ENCODE measurements around the gene ADH4.

ADH4 gene

DNA sequence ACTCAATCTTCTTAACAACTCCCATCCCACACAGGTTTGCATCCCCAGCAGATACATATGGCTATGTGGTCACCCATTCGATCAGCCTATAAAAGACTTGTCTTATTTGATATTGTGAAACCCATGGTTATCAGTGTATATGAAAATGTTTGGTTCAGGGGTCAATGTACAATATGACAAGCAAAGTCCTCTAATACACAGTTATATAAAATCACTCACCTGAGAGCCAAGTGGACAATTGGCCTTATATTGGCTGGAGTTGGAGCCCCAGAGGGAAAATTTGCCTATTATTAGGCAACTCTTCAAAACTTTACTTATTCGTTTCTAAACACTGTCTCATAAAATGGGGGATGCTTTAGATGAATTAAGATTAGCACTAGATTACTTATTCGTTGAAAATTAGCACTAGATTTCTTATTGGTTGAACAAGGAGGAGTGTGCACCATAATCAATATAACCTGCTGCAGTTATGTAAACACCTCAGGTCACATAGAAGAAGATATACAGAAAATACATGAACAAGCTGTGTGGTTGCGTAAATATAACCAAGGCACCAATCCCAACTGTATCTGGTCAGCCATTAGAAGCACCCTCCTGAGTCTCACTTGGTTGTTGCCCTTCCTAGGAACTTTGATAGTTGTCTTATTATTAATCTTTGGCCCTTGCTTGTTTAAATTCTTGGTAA, 10.7 kb upstream of the ADH4 start:
- H3K4me3 ChIP-seq (ENCODE audit: low read depth, low read length), result no peak overlapping the region
- no peak for TF ChIP-seq CTCF (IDR thresholded peaks at IDR 0.05; ENCODE audit: borderline replicate concordance, insufficient read depth, low read depth, low read length)

- no peak overlapping the region for H3K4me3 ChIP-seq (ENCODE audit: low read depth, low read length)
Observed at GRCh38 chr4:99151995-99152394, 7.9 kb upstream of the ADH4 start.

GRCh38 chr4:99151452-99151851, 7.4 kb upstream of the ADH4 start:
- H3K4me3 ChIP-seq (ENCODE audit: low read depth, low read length), result no peak overlapping the region
- TF ChIP-seq CTCF (IDR thresholded peaks at IDR 0.05; ENCODE audit: borderline replicate concordance, insufficient read depth, low read depth, low read length), result no peak

More at GRCh38 chr4:99151995-99152394, 7.9 kb upstream of the ADH4 start:
- TF ChIP-seq CTCF (IDR thresholded peaks at IDR 0.05; ENCODE audit: borderline replicate concordance, insufficient read depth, low read depth, low read length), result no peak

GRCh38 chr4:99149426-99150019, 5.4 kb upstream of the ADH4 start:
- no peak for TF ChIP-seq CTCF (IDR thresholded peaks at IDR 0.05; ENCODE audit: borderline replicate concordance, insufficient read depth, low read depth, low read length)
- H3K4me3 ChIP-seq (ENCODE audit: low read depth, low read length), result no peak overlapping the region

DNA sequence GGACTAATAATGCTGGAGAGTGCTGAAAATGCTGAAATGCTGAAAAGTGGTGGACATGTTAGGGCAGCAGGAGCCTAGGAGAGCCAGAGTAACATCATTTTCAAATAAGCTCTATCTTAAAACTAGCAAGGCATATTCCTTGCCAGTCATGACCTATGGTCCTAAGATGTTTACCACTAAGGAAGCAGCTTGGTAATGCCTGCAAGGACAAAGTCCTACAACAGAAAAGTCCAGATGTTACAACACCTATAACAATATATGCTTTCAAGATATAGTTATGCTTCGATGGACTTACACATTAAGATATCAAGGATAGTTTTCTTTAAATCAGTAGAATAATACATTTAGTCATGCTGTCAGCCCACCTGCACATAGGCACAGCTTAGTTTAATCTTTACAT, 4.5 kb upstream of the ADH4 start:
- H3K4me3 ChIP-seq (ENCODE audit: low read depth, low read length), result no peak overlapping the region
- no peak for TF ChIP-seq CTCF (IDR thresholded peaks at IDR 0.05; ENCODE audit: borderline replicate concordance, insufficient read depth, low read depth, low read length)

- no peak for TF ChIP-seq CTCF (IDR thresholded peaks at IDR 0.05; ENCODE audit: borderline replicate concordance, insufficient read depth, low read depth, low read length)
Observed at GRCh38 chr4:99144587-99144986, 490 bp upstream of the ADH4 start.

GRCh38 chr4:99136329-99136728, 7.8 kb downstream of the ADH4 start:
- no peak for TF ChIP-seq CTCF (IDR thresholded peaks at IDR 0.05; ENCODE audit: borderline replicate concordance, insufficient read depth, low read depth, low read length)
- no peak overlapping the region for H3K4me3 ChIP-seq (ENCODE audit: low read depth, low read length)

More at GRCh38 chr4:99144587-99144986, 490 bp upstream of the ADH4 start:
- no peak overlapping the region for H3K4me3 ChIP-seq (ENCODE audit: low read depth, low read length)

All from GM12875 (cell line).